Right atrium auricular region (tissue), 2 donors: ENCODE measurements around the gene USP32. TPM values are rescaled to one million over a fixed set of nuclear protein-coding genes. Genes with fewer than 3 reads are reported as not detected.
"Not testable (repeated sequence)": the region's sequence is repeated elsewhere in the genome, so short reads cannot be mapped to it uniquely, and the experiment has no call there.

ENCODE experiments used
- DNase-seq: peaks from one replicate; pipeline ENCODE4 v3.0.0-alpha.2; 2019; ENCODE audit warnings: low spot score
- H3K27ac ChIP-seq, 2 donors: fragments of 200-600 bp; sonication (generic); 1 replicate in 1 of 2; 2 replicates in 1 of 2; pipeline ENCODE4 v1.5.1; 2016 to 2019
- H3K27me3 ChIP-seq, 2 donors: fragments of 200-600 bp; sonication (generic); one replicate each; pipeline versions ENCODE4 v1.5.1 to v1.6.0; 2017 to 2019
- H3K36me3 ChIP-seq: fragments of 200-600 bp; sonication (generic); one replicate; pipeline ENCODE4 v1.5.1; 2016
- H3K4me1 ChIP-seq, 2 donors: fragments of 200-600 bp; sonication (generic); one replicate each; pipeline versions ENCODE4 v1.5.1 to v1.6.0; 2017 to 2019
- H3K4me3 ChIP-seq, 2 donors: fragments of 200-600 bp; sonication (generic); 1 replicate in 1 of 2; 2 replicates in 1 of 2; pipeline ENCODE4 v1.5.1; 2017 to 2019; ENCODE audit warnings: mild to moderate bottlenecking in 1 of 2, moderate library complexity in 1 of 2
- H3K9me3 ChIP-seq, 2 donors: fragments of 200-600 bp; sonication (generic); one replicate each; pipeline ENCODE4 v1.5.1; 2019
- total RNA-seq, 2 donors: library from RNA; depleted of rRNA; stranded (reverse); fragments of >200 nt; gene quantifications; one replicate each; pipeline ENCODE4 v1.1.0, GENCODE V29; 2016
- TF ChIP-seq, protein P1 (sequence below), 2 donors: fragments of 200-600 bp; sonication (generic); IDR thresholded peaks; one replicate each; pipeline ENCODE4 v1.5.1; 2019; ENCODE audit warnings: antibody characterized with exemption in 2 of 2

USP32 gene
- total RNA-seq, 2 donors from 2014 or later, result 24.5 to 27.7 TPM

DNA sequence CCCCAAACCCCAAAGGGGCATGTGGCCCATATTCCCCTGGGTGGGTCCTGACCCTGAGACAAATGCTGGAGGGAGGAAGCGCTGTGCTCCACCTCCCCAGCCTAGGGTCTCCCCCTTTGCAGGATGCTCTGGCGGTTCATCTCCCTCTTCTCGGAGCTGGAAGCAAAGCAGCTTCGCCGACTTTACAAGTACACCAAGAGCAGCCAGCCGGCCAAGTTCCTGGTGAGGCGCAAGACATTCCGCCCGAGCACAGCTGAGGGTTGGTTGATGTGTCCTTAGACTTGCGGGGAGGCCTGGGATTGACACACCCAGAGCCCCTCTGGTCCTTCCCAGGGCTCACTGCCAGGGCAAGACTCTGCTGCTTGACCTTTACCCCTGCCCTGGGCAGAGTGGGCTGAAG lies 34.7 kb upstream of the USP32 start:
- Histone ChIP-seq H3K27ac (no peak overlapping the region), H3K4me3 (no peak overlapping the region), H3K27me3 (no peaks in the 10 kb centered on the region), H3K4me1 (no peaks in the 10 kb centered on the region), H3K9me3 (no peaks in the 10 kb centered on the region), H3K36me3 (no peaks in the 10 kb centered on the region)
- no peak for DNase-seq
- TF ChIP-seq, protein P1, sequence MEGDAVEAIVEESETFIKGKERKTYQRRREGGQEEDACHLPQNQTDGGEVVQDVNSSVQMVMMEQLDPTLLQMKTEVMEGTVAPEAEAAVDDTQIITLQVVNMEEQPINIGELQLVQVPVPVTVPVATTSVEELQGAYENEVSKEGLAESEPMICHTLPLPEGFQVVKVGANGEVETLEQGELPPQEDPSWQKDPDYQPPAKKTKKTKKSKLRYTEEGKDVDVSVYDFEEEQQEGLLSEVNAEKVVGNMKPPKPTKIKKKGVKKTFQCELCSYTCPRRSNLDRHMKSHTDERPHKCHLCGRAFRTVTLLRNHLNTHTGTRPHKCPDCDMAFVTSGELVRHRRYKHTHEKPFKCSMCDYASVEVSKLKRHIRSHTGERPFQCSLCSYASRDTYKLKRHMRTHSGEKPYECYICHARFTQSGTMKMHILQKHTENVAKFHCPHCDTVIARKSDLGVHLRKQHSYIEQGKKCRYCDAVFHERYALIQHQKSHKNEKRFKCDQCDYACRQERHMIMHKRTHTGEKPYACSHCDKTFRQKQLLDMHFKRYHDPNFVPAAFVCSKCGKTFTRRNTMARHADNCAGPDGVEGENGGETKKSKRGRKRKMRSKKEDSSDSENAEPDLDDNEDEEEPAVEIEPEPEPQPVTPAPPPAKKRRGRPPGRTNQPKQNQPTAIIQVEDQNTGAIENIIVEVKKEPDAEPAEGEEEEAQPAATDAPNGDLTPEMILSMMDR (IDR thresholded peaks at IDR 0.05), result no peak

GRCh38 chr17:60425626-60426025 lies 33.7 kb upstream of the USP32 start:
- Histone ChIP-seq H3K36me3 (no peaks in the 10 kb centered on the region), H3K4me3 (no peak overlapping the region), H3K27ac (no peak overlapping the region), H3K4me1 (peaks cover 0 to 3% of the 10 kb centered on the region in 2 donors), H3K27me3 (no peaks in the 10 kb centered on the region), H3K9me3 (no peaks in the 10 kb centered on the region)
- TF ChIP-seq, protein P1 (IDR thresholded peaks at IDR 0.05), result no peak
- no peak for DNase-seq

- DNase-seq, result no peak
- no peaks in the 10 kb centered on the region for H3K27me3 ChIP-seq
- no peaks in the 10 kb centered on the region for H3K9me3 ChIP-seq
- H3K27ac ChIP-seq, result no peak overlapping the region
- H3K4me1 ChIP-seq, result peaks cover 0 to 3% of the 10 kb centered on the region in 2 donors
- TF ChIP-seq, protein P1 (IDR thresholded peaks at IDR 0.05), result no peak
- H3K36me3 ChIP-seq, result no peaks in the 10 kb centered on the region
- no peak overlapping the region for H3K4me3 ChIP-seq
Observed at GRCh38 chr17:60423865-60424264, 31.9 kb upstream of the USP32 start.

- peaks cover 0 to 3% of the 10 kb centered on the region in 2 donors for H3K4me1 ChIP-seq
- no peaks in the 10 kb centered on the region for H3K36me3 ChIP-seq
- no peaks in the 10 kb centered on the region for H3K27me3 ChIP-seq
- H3K27ac ChIP-seq, result peak within 1 kb of the TSS in 1 of 2 donors; percentile 58
- H3K4me3 ChIP-seq, result peak within 1 kb of the TSS; percentile 35 to 57
- DNase-seq, result no peak
- H3K9me3 ChIP-seq, result no peaks in the 10 kb centered on the region
- TF ChIP-seq, protein P1 (IDR thresholded peaks at IDR 0.05), result no peak
Observed at GRCh38 chr17:60422162-60422665, 30.3 kb upstream of the USP32 start, which contains the start of gene CHCT1. CHCT1 (plus strand) TSS chr17:60422489; CDS start chr17:60422593, 104 bp downstream.

DNA sequence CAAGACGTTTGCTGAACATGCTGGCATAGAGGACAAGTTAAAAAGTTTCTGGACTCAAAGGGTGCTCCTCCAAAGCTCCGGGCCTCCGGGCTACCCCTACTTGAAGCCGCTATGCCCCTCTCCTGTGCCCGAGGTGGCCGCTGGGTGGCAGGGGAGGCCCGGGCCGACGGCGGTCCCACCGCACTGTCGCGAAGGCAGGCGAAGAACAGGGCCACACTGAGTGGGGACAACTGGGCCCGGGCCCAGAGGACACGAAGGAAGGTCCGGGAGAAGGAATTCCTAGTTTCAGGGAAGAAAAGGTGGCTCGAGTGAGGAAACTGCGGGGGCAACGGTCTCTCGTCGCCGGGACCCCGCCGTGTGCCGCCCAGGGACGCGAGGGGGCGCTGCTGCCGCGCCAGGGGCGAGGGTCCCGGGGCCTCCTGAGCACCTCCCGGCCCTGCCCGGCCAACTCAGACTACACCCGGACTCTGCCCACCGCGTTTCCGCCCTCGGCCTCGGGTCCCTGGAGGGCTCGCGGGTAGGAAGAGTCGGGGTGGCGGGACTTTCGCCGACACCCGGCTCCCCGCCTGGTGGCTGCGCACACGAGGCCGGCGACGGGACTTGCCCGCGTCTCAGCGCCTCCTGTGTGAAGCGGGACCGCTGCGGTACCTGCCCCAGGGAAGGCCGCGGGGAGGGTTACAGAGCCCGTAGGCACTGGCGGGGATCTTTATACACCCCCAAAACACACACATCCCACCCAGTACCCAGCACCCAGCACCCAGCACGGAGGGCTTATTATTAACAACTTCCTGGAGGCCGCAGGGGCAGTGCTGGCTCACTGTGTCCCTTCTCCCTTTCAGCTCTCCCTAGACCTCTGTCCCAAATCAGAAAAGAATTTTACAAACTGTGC lies 29.6 kb upstream of the USP32 start:
- DNase-seq, result peak; percentile 66
- no peaks in the 10 kb centered on the region for H3K36me3 ChIP-seq
- peak overlapping the region; percentile 35 to 57 for H3K4me3 ChIP-seq
- TF ChIP-seq, protein P1 (IDR thresholded peaks at IDR 0.05), result peak; percentile 98 to 99
- peak overlapping the region in 1 of 2 donors; percentile 58 for H3K27ac ChIP-seq
- H3K27me3 ChIP-seq, result no peaks in the 10 kb centered on the region
- peaks cover 0 to 3% of the 10 kb centered on the region in 2 donors for H3K4me1 ChIP-seq
- no peaks in the 10 kb centered on the region for H3K9me3 ChIP-seq

- not testable (repeated sequence) for H3K9me3 ChIP-seq, H3K27me3 ChIP-seq, H3K36me3 ChIP-seq, H3K4me1 ChIP-seq, H3K27ac ChIP-seq, H3K4me3 ChIP-seq, DNase-seq
Observed at GRCh38 chr17:60419875-60420274, 27.9 kb upstream of the USP32 start.

DNA sequence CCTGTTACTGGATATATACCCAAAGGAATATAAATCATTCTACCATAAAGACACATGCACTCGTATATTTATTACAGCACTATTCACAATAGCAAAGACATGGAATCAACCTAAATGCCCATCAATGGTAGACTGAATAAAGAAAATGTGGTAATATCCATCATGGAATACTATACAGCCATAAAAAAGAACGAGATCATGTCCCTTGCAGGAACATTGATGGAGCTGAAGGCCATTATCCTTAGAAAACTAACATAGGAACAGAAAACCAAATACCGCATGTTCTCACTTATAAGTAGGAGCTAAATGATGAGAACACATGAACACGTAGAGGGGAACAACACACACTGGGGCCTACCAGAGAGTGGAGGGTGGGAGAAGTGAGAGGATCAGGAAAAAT lies 27.1 kb upstream of the USP32 start:
- DNase-seq, H3K9me3 ChIP-seq: not testable (repeated sequence)

More for the DNA sequence above, 27.1 kb upstream of the USP32 start:
- H3K36me3 ChIP-seq, H3K27me3 ChIP-seq, H3K27ac ChIP-seq, H3K4me1 ChIP-seq, H3K4me3 ChIP-seq: not testable (repeated sequence)
